Mesodermal cell (in vitro differentiated cells): ENCODE data around the gene ANKS4B.

Source experiments
- H3K27ac ChIP-seq: 2 replicates; pipeline ENCODE4 v1.7.0; 2013; ENCODE audit warnings: mild to moderate bottlenecking, low read depth, low read length, moderate library complexity; ENCODE audit not compliant: severe bottlenecking
- H3K36me3 ChIP-seq: 2 replicates; pipeline ENCODE4 v1.7.1; 2013; ENCODE audit warnings: mild to moderate bottlenecking, low read length, moderate library complexity; ENCODE audit not compliant: control insufficient read depth, insufficient read depth
- H3K4me1 ChIP-seq: one replicate; pipeline ENCODE4 v1.7.1; 2013; ENCODE audit warnings: mild to moderate bottlenecking, low read length; ENCODE audit not compliant: insufficient read depth, control insufficient read depth, poor library complexity, severe bottlenecking
- H3K4me3 ChIP-seq: 2 replicates; pipeline ENCODE4 v1.7.0; 2013; ENCODE audit warnings: low read length, control low read depth, mild to moderate bottlenecking; ENCODE audit not compliant: insufficient read depth, poor library complexity, severe bottlenecking; ENCODE audit errors: extremely low read depth
- H3K9me3 ChIP-seq: 2 replicates; pipeline ENCODE4 v1.7.1; 2013; ENCODE audit warnings: mild to moderate bottlenecking, low read length, moderate library complexity; ENCODE audit not compliant: control insufficient read depth
- WGBS, 2 experiments: methylation state at CpG; one replicate each; pipeline ENCODE4 v1.1.5; 2013; ENCODE audit warnings: missing lambda C conversion rate in 2 of 2; ENCODE audit not compliant: insufficient coverage in 2 of 2; 5-methylcytosine and 5-hydroxymethylcytosine counted together

Gene ANKS4B

GRCh38 chr16:21197112-21197511, 36.4 kb upstream of the ANKS4B start:
- Histone ChIP-seq H3K36me3 (no peaks in the 10 kb centered on the region), H3K4me1 (no peaks in the 10 kb centered on the region), H3K27ac (no peak overlapping the region), H3K9me3 (no peaks in the 10 kb centered on the region), H3K4me3 (no peak overlapping the region)
- 92 to 100% methylated on average over 1 of the region's 1 CpG for WGBS, 2 experiments

DNA sequence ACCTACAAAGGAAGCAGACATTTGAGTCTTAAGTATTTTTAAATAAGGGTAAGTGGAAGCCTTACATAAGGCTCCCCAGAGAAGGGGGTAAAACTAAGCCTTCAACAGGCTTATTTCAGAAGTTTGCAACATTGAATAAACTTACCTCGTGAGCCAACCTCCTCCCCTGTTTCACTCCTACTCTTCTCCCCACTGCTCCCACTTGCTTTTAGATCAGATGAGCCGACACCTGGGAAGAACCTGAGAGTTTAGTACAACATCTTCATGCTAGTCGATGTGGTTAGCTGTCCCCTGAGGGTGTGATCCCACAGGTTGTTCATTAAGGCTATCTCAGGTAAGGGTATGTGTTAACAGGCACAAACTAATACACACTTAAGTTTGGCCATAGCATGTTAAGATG, 35.9 kb upstream of the ANKS4B start:
- no peaks in the 10 kb centered on the region for H3K36me3 ChIP-seq
- H3K27ac ChIP-seq: no peak overlapping the region
- WGBS, 2 experiments: 100% methylated on average over 1 of the region's 3 CpGs; no CpG with 5 or more reads in 1 of the 2 experiments
- no peak overlapping the region for H3K4me3 ChIP-seq
- H3K9me3 ChIP-seq: no peaks in the 10 kb centered on the region
- no peaks in the 10 kb centered on the region for H3K4me1 ChIP-seq

GRCh38 chr16:21199607-21200218, 33.8 kb upstream of the ANKS4B start:
- H3K4me1 ChIP-seq: no peaks in the 10 kb centered on the region
- no peak overlapping the region for H3K27ac ChIP-seq
- 78 to 85% methylated on average over 4 of the region's 5 CpGs for WGBS, 2 experiments
- H3K4me3 ChIP-seq: no peak overlapping the region
- no peaks in the 10 kb centered on the region for H3K9me3 ChIP-seq
- H3K36me3 ChIP-seq: no peaks in the 10 kb centered on the region

DNA sequence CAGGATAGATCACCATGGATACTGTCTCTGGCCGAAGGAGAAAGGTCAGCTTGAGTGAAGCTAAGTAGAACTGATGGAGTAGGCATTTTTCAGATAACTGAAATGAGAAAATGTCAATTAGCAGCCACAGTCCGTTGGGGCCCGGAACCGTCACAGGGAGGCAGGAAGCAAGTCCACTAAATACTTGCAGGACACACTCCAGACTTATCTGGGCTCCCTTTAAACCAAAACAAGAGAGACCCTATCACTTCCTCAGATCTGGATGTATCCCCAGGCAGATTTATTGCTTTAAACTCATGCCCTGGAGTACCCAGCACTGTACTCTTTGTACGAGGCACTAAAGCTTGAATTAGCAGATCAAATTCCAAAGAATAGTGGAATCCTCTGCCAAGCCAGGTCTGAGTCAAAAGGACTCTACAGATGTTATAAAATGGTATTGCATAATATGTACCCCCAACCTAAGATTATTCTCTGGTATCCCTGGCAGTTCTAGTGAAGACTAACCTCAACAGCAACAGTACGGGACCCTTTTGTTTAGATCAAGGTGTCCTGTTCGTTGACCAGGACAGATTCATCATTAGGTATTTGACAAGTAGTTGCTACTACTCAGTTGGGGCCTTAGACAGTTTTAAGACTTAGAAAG, 30.2 kb upstream of the ANKS4B start:
- Histone ChIP-seq H3K36me3 (no peaks in the 10 kb centered on the region), H3K4me1 (no peaks in the 10 kb centered on the region), H3K4me3 (no peak overlapping the region), H3K9me3 (no peaks in the 10 kb centered on the region), H3K27ac (no peak overlapping the region)
- 77 to 85% methylated on average over 5 to 6 of the region's 7 CpGs for WGBS, 2 experiments

- no peak overlapping the region for H3K27ac ChIP-seq
- H3K4me1 ChIP-seq: no peaks in the 10 kb centered on the region
- H3K36me3 ChIP-seq: no peaks in the 10 kb centered on the region
- H3K9me3 ChIP-seq: no peaks in the 10 kb centered on the region
- H3K4me3 ChIP-seq: no peak overlapping the region
Observed at GRCh38 chr16:21205303-21205702, 28.2 kb upstream of the ANKS4B start.

- WGBS, 2 experiments: 83 to 92% methylated on average over 3 to 4 of the region's 4 CpGs
- Histone ChIP-seq H3K36me3 (no peaks in the 10 kb centered on the region), H3K27ac (no peak overlapping the region), H3K4me3 (no peak overlapping the region), H3K4me1 (no peaks in the 10 kb centered on the region), H3K9me3 (no peaks in the 10 kb centered on the region)
Observed at GRCh38 chr16:21206550-21206949, 26.9 kb upstream of the ANKS4B start.

DNA sequence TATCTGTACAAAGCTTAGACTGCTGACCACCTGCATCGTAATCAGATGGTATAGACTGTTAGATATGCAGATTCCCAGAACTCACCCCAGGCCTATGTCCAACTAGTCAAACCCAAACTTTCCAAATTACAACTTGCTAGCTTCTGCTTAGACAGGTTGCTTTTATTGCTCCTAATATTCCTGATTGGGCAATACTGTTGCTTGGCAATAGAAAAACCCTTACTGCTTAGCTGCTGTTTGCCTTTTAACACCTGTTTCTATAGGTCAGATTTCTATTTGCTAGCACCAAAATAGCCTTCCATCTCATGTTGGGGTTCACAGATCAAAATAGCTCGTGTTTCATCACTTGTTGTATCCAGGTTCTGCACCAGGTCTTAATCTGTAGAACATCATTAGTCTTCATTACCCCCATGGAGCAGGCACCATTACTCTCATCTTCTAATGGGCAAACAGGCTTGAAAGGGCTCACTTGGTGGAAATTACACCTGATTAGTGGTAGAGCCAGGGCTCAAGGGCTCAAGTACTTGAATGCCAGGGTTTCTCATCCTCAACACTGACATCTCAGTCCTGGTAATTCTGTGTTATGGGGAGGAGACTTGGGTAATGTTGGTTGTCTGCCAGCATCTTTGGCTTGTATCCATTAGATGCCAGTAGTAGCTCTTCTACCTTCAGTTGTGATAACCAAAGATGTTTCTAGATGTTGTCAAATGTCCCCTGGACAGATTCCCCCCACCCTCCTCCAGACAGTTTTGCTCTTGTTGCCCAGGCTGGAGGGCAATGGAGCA, 24.9 kb upstream of the ANKS4B start:
- WGBS, 2 experiments: 63 to 85% methylated on average over 2 of the region's 2 CpGs
- Histone ChIP-seq H3K36me3 (no peaks in the 10 kb centered on the region), H3K9me3 (no peaks in the 10 kb centered on the region), H3K4me1 (no peaks in the 10 kb centered on the region), H3K4me3 (no peak overlapping the region), H3K27ac (no peak overlapping the region)

DNA sequence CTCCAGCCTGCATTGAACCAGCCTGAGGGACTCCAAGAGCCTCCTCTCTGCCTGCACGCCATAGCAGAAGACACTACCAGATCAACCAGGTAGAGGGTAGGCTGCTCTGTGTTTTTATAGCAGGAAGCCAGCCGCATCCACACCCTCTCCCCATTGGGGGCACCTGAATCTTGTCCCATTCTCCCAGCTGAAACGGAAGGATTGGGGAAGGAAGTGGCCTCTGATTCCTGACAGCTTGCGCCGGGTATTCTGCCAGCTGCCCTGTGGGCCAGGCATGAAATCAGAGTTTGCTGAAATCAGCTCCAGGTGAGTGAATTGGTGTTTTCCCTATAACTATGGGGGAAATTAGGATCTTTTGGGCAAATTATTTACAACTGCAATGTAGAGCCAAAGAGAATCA, 22.0 kb upstream of the ANKS4B start, which contains the start of gene ZP2:
Gene ZP2 (minus strand): TSS at position 89 of the 400 bp plus-strand sequence. CDS start 27 bp downstream, at position 62.
- Histone ChIP-seq H3K4me3 (no peak within 1 kb of the TSS), H3K4me1 (no peaks in the 10 kb centered on the region), H3K36me3 (no peaks in the 10 kb centered on the region), H3K9me3 (no peaks in the 10 kb centered on the region), H3K27ac (no peak within 1 kb of the TSS)
- WGBS, 2 experiments: 67 to 80% methylated on average over 1 of the region's 5 CpGs

- Histone ChIP-seq H3K36me3 (no peaks in the 10 kb centered on the region), H3K27ac (no peak overlapping the region), H3K9me3 (no peaks in the 10 kb centered on the region), H3K4me1 (no peaks in the 10 kb centered on the region), H3K4me3 (no peak overlapping the region)
- 74 to 89% methylated on average over 3 of the region's 4 CpGs for WGBS, 2 experiments
Observed at GRCh38 chr16:21214086-21214485, 19.4 kb upstream of the ANKS4B start.

- H3K27ac ChIP-seq: no peak overlapping the region
- no peak overlapping the region for H3K4me3 ChIP-seq
- WGBS, 2 experiments: 83 to 100% methylated on average over 1 to 2 of the region's 2 CpGs
- no peaks in the 10 kb centered on the region for H3K9me3 ChIP-seq
- H3K4me1 ChIP-seq: no peaks in the 10 kb centered on the region
- no peaks in the 10 kb centered on the region for H3K36me3 ChIP-seq
Observed at GRCh38 chr16:21217121-21217520, 16.4 kb upstream of the ANKS4B start.

- H3K4me1 ChIP-seq: no peaks in the 10 kb centered on the region
- no peak overlapping the region for H3K27ac ChIP-seq
- WGBS, 2 experiments: 88 to 92% methylated on average over 6 of the region's 7 CpGs
- H3K36me3 ChIP-seq: no peaks in the 10 kb centered on the region
- no peaks in the 10 kb centered on the region for H3K9me3 ChIP-seq
- no peak overlapping the region for H3K4me3 ChIP-seq
Observed at GRCh38 chr16:21218153-21218552, 15.3 kb upstream of the ANKS4B start.
